RWPE2 (cell line): ENCODE data around the gene DBH.

Source experiments
- ATAC-seq: fragments of 200-7000 bp; cut with Tn5 transposase; 3 replicates; pipeline ENCODE4 v1.9.1; 2021; ENCODE audit warnings: low read depth
- DNase-seq: peaks from one replicate; pipeline ENCODE4 v3.0.0-alpha.2; 2020; ENCODE audit warnings: low spot score
- H3K27ac ChIP-seq: fragments of 450-650 bp; 2 replicates; pipeline ENCODE4 v1.5.1; 2017; ENCODE audit warnings: mild to moderate bottlenecking; ENCODE audit not compliant: poor library complexity, severe bottlenecking
- H3K27me3 ChIP-seq: fragments of 250-450 bp; sonication (Bioruptor Pico); 2 replicates; pipeline ENCODE4 v1.5.1; 2021; ENCODE audit warnings: mild to moderate bottlenecking, moderate library complexity; ENCODE audit not compliant: insufficient read depth, poor library complexity, severe bottlenecking
- H3K36me3 ChIP-seq: fragments of 250-450 bp; sonication (Bioruptor Pico); 2 replicates; pipeline ENCODE4 v1.5.1; 2020; ENCODE audit warnings: low read depth, mild to moderate bottlenecking, moderate library complexity
- H3K4me1 ChIP-seq: fragments of 250-450 bp; sonication (Bioruptor Pico); 2 replicates; pipeline ENCODE4 v1.5.1; 2021; ENCODE audit warnings: mild to moderate bottlenecking, moderate library complexity; ENCODE audit not compliant: insufficient read depth, poor library complexity, severe bottlenecking
- H3K4me3 ChIP-seq: fragments of 250-450 bp; sonication (Bioruptor Pico); 2 replicates; pipeline ENCODE4 v1.5.1; 2021; ENCODE audit warnings: mild to moderate bottlenecking, moderate library complexity; ENCODE audit not compliant: severe bottlenecking
- H3K9me3 ChIP-seq: fragments of 250-450 bp; sonication (Bioruptor Pico); 2 replicates; pipeline ENCODE4 v1.5.1; 2021; ENCODE audit warnings: mild to moderate bottlenecking, moderate library complexity; ENCODE audit not compliant: severe bottlenecking
- CTCF ChIP-seq: fragments of 450-650 bp; IDR thresholded peaks from one replicate; pipeline ENCODE4 v1.5.1; 2017; ENCODE audit warnings: mild to moderate bottlenecking, moderate library complexity; ENCODE audit not compliant: poor library complexity, severe bottlenecking

DBH gene

GRCh38 chr9:133653638-133654037 is 17.5 kb downstream of the DBH start:
- H3K4me1 ChIP-seq: no peaks in the 10 kb centered on the region
- H3K36me3 ChIP-seq: no peaks in the 10 kb centered on the region
- H3K9me3 ChIP-seq: no peaks in the 10 kb centered on the region
- H3K4me3 ChIP-seq: no peak overlapping the region
- ATAC-seq: no peak
- peaks cover 55% of the 10 kb centered on the region for H3K27me3 ChIP-seq
- H3K27ac ChIP-seq: no peak overlapping the region
- TF ChIP-seq CTCF: no peak
- DNase-seq: no peak

- H3K36me3 ChIP-seq: no peaks in the 10 kb centered on the region
- no peak for TF ChIP-seq CTCF
- H3K9me3 ChIP-seq: no peaks in the 10 kb centered on the region
- H3K4me1 ChIP-seq: no peaks in the 10 kb centered on the region
- no peak overlapping the region for H3K27ac ChIP-seq
- ATAC-seq (no peak), DNase-seq (no peak)
- peaks cover 61% of the 10 kb centered on the region for H3K27me3 ChIP-seq
- no peak overlapping the region for H3K4me3 ChIP-seq
These were observed 18.8 kb downstream of the DBH start for GRCh38 chr9:133654736-133655657.

- Histone ChIP-seq H3K27ac (no peak overlapping the region), H3K36me3 (no peaks in the 10 kb centered on the region), H3K27me3 (peaks cover 68% of the 10 kb centered on the region), H3K4me1 (no peaks in the 10 kb centered on the region), H3K9me3 (no peaks in the 10 kb centered on the region), H3K4me3 (no peak overlapping the region)
- no peak for TF ChIP-seq CTCF
- DNase-seq: no peak
- ATAC-seq: no peak
These were observed 19.5 kb downstream of the DBH start for GRCh38 chr9:133655701-133656100.

- H3K4me3 ChIP-seq: no peak overlapping the region
- DNase-seq (no peak), ATAC-seq (no peak)
- H3K36me3 ChIP-seq: no peaks in the 10 kb centered on the region
- H3K9me3 ChIP-seq: no peaks in the 10 kb centered on the region
- H3K27me3 ChIP-seq: peaks cover 69% of the 10 kb centered on the region
- no peak for TF ChIP-seq CTCF
- no peak overlapping the region for H3K27ac ChIP-seq
- H3K4me1 ChIP-seq: no peaks in the 10 kb centered on the region
These were observed 20.3 kb downstream of the DBH start for GRCh38 chr9:133656211-133657119.
